Measurements from ENCODE around the gene TBC1D30. TPM values are rescaled to one million over a fixed set of nuclear protein-coding genes. Genes with fewer than 3 reads are reported as not detected.

Gene TBC1D30
- total RNA-seq, 1 experiment from 2014 or later, result 4.3 TPM

DNA sequence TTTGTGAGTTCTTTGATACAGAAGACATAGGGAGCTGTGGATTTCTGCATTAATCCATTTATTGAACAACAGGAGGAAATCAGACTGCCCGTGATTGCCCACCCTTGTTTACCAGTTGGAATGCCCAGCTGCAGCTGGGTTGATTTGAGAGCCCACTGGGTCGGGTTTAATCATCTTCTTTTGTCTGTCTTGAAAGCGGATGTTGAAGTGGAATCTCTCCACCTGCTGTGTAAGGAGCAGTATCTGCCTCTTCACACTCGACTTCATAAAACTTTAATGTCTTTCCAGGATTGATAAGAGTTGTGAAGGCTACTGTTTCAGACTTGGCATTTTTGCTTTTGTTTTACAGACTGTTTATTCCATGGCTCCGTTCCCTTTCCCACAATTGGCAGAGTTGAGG is 39.9 kb downstream of the TBC1D30 start:
- Histone ChIP-seq H3K4me3 (no peak overlapping the region), H3K4me1 (no peaks in the 10 kb centered on the region), H3K9me3 (replicated peaks) (no peaks in the 10 kb centered on the region), H3K27me3 (no peaks in the 10 kb centered on the region), H3K27ac (no peak overlapping the region), H3K36me3 (no peaks in the 10 kb centered on the region)
- no peak for DNase-seq

DNA sequence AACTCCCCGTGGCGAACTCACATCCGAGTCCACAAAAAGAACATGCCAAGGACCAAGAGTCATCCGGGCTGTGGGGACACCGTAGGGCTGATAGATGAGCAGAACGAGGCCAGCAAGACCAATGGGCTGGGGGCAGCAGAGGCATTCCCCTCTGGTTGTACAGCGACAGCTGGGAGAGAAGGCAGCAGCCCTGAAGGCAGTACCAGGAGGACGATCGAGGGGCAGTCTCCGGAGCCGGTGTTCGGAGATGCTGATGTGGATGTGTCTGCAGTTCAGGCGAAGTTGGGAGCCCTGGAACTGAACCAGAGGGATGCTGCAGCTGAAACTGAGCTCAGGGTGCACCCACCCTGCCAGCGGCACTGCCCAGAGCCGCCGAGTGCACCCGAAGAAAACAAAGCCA is 50.7 kb downstream of the TBC1D30 start:
- Histone ChIP-seq H3K9me3 (replicated peaks) (no peaks in the 10 kb centered on the region), H3K4me3 (no peak overlapping the region), H3K27ac (no peak overlapping the region), H3K4me1 (no peaks in the 10 kb centered on the region), H3K27me3 (no peaks in the 10 kb centered on the region), H3K36me3 (no peaks in the 10 kb centered on the region)
- DNase-seq, result no peak

DNA sequence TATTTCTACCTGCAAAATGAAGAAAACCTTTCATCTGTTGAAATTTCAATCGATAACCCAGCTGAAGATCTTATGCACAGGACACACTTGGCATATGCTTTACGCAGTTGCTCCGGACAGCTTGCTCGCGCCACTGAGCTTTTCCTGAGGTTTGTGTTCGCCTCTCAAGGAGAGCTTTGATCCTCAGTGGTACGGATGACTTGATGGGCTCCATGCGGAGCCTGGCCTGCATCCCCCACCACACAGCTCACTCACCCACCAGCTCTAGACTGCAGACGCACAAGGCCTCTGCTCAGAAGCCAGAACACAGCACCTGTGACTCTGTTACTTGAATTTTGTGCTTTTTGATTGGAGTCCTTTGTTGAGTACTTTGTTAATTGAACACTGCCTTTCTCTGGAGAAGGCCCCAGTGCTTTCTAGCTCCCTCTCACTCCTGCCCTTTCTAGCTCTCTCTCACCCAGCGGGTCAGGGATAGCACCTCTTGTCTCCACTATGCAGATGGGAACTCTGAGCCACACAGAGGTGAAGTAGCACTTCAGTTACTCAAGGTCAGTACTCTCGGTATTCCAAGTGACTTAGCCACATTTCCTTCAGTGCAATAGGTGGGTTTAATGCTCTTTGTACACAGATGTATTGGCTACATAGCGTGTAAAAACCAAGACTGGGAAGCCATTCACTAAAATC is 52.1 kb downstream of the TBC1D30 start:
- H3K4me1 ChIP-seq, result no peaks in the 10 kb centered on the region
- no peaks in the 10 kb centered on the region for H3K9me3 ChIP-seq (replicated peaks)
- no peak for DNase-seq
- no peak overlapping the region for H3K4me3 ChIP-seq
- no peaks in the 10 kb centered on the region for H3K27me3 ChIP-seq
- no peak overlapping the region for H3K27ac ChIP-seq
- H3K36me3 ChIP-seq, result no peaks in the 10 kb centered on the region

DNA sequence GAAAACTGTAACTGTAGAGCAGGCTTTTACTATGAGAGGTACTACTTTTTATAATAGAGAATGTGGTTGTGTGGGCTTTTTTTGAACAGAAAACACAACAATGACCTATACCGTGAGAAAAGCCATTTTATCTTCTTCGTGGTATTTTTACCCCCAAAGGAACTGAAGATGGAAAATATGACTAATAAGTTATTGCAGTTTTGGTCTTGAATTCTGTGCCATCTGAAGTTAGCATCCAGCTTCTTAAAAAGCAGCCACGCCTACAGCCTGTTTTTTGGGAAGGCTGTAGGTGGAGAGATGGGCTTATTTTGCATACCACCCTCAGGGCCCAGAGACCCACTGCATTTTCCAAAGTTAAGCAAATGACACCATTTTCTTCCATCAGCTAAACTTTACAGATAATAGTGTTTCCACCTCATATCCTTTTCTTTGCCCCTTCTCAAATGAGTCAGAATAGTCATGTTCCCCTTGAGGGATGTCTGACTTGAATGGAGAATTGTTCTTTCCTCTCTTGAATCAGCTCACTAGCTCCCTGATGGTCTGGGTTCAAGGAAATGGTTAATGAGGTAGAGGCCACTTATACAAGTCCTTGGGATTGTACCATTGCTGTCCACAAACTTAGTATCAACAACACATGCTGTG is 53.0 kb downstream of the TBC1D30 start:
- H3K36me3 ChIP-seq, result no peaks in the 10 kb centered on the region
- H3K4me3 ChIP-seq, result no peak overlapping the region
- no peaks in the 10 kb centered on the region for H3K27me3 ChIP-seq
- DNase-seq, result no peak
- H3K27ac ChIP-seq, result no peak overlapping the region
- H3K9me3 ChIP-seq (replicated peaks), result no peaks in the 10 kb centered on the region
- H3K4me1 ChIP-seq, result no peaks in the 10 kb centered on the region

DNA sequence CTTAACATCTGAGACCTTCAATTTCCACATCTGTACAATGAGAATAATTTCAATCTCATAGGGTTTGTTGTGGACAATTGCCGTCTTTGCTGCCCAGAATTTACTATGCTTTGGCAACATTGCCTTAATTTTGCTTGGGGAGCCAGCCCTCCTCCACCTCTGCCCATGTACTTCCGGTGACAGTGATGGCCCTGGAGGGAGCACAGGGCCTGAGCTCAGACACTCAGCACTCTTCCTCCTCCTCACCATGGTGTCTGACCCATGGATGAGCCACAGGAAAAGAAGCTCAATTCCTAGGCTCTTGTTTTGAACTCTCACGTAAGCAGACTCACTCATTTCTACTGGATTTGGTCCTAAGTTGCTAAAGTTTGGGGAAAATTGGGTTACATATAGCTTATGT is 58.2 kb downstream of the TBC1D30 start:
- Histone ChIP-seq H3K9me3 (replicated peaks) (no peaks in the 10 kb centered on the region), H3K27me3 (no peaks in the 10 kb centered on the region), H3K27ac (no peak overlapping the region), H3K36me3 (no peaks in the 10 kb centered on the region), H3K4me3 (no peak overlapping the region), H3K4me1 (peaks cover 3% of the 10 kb centered on the region; the same call in 1 of the 2 replicates)
- no peak for DNase-seq

DNA sequence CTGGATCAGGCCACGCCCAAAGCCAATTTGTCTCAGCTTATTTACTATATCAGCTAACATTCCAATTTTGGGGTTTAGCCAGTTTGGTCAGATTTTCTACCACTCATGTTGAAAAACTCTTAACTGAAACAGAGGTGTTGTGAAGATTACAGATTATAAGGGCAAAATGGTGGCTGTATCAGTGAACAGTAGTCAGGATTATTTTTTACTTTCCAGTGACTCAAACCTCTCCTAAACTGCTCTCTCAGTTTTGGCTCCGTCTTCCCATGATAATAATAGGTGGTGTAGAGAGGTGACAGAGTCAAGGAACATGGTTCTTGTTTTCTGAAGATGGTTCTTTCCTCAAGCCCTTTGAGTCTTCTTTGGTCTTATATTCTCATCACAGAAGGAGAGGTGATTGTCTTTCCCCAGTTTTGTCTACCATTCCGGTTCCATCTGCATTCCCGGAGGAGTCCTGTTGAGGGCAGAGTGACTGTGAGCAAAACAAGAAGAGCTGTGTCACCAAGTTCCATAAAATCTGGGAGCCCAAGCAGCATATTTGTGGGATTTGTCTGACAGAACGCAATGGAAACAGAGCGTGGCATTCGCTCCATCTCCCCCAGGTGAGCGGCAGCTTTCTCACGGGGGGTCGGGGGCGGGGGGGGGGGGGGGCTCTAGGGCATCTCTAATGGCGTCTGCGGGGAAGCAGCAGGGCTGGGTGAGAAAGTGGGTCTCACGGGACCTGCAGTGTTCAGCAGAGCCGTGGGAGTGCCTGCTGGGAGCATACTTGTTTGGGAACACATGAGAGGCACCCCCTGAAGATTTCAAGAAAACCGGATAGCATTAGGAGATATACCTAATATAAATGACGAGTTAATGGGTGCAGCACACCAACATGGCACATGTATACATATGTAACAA is 59.1 kb downstream of the TBC1D30 start:
- DNase-seq, result peak in 1 of 2 experiments; percentile 30
- H3K27ac ChIP-seq, result no peak overlapping the region
- H3K4me3 ChIP-seq, result no peak overlapping the region
- H3K27me3 ChIP-seq, result no peaks in the 10 kb centered on the region
- no peaks in the 10 kb centered on the region for H3K36me3 ChIP-seq
- H3K4me1 ChIP-seq, result peaks cover 3% of the 10 kb centered on the region; the same call in 1 of the 2 replicates
- H3K9me3 ChIP-seq (replicated peaks), result no peaks in the 10 kb centered on the region

DNA sequence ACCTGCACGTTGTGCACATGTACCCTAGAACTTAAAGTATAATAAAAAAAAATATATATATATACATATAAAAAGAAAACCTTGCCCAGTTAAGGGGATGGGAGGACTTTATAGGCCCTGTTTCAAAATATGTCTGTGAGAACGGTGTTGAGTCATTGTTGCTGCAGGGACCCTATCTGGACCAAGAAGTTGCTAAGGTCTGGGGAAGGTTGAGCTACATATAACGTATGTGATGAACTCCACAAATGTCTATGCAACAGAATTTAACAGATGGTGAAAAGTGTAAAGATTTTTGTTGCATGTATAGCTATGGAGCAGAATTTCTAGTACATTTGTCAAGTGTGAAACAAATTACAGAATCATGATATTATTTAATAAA is 59.7 kb downstream of the TBC1D30 start:
- Histone ChIP-seq H3K4me1 (peaks cover 3% of the 10 kb centered on the region; the same call in 1 of the 2 replicates), H3K36me3 (no peaks in the 10 kb centered on the region), H3K9me3 (replicated peaks) (no peaks in the 10 kb centered on the region), H3K27me3 (no peaks in the 10 kb centered on the region), H3K27ac (no peak overlapping the region), H3K4me3 (no peak overlapping the region)
- DNase-seq, result no peak

DNA sequence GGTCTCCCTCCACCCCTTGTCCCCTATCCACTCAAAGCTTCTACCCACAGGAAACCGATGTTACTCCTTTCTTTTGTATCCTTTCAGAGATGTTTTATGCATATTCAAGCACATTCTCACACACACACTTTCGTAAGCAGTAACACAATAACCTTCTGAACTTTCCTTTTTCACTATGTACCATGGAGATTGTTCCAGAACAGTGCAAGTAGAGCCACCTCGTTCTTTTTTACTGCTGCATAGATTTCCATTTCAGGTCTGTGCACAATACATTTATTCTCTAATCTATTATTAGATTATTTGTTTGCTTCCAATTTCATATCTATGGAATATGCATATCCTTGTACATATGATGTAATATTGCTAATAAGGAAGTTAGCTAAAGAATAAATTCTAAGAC is 60.3 kb downstream of the TBC1D30 start:
- no peaks in the 10 kb centered on the region for H3K36me3 ChIP-seq
- DNase-seq, result no peak
- H3K4me1 ChIP-seq, result peaks cover 3% of the 10 kb centered on the region; the same call in 1 of the 2 replicates
- no peak overlapping the region for H3K27ac ChIP-seq
- H3K27me3 ChIP-seq, result no peaks in the 10 kb centered on the region
- H3K9me3 ChIP-seq (replicated peaks), result no peaks in the 10 kb centered on the region
- H3K4me3 ChIP-seq, result no peak overlapping the region

DNA sequence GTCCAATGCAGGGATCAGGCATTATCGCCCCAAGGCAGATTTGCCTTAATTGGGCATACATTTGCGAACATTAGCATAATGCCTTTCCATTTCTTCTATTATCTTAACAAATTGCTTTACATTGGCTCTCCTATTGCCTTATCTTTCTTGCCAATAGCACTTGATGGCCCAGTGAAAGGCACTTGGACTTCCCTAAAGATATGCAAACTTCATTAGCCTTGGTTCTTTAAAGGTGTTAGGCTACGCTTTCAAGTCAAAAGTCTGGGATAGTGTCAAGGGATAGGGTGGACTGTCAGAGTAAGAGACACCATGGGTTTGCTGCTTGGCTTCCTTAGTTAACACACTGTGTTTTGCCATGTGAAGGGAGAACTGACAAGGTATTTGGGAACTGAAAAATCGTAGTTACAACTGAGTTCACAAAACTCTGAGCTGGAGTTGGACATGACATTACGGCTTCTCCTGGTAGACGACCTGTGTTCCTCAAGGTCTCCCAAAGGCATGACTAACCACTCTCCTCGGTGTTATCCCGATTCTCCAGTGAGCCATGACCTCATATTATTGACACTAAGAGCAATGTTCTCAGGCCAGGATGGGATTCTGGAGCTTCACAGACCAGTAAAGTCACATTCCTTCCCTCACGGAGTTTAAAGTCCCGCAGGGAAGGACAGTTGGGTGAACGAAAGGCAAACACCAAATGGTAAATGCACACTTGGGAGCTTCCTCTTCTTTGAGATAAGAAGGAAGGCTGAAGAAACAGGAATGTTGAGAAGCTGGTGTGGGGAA is 65.2 kb downstream of the TBC1D30 start:
- no peak overlapping the region for H3K27ac ChIP-seq

DNA sequence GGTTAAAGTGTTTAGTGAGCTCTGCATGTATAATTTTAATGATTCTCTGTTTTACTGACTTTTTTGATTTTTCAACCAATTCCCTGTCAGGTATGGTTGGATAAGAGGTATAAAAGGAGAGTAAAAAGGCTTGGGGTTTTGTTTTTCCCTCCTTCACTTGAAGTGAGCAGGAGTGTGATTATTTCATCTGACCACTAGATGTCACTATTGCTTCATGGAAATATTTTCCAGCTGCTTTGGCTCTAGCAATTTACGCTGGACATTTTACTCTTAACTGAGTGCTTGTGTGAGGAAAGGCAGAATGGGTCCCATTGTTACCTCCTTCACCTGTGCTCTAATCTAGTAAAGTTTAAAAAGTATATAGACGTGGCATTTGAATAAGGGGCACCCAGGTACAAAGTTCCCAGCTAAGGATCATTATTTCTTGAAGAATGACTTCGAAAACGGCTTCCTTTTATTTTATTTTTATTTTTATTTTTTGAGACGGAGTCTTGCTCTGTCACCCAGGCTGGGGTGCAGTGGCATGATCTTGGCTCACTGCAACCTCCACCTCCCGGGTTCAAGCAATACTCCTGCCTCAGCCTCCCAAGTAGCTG is 66.5 kb downstream of the TBC1D30 start:
- H3K4me3 ChIP-seq, result no peak overlapping the region
- H3K9me3 ChIP-seq (replicated peaks), result no peaks in the 10 kb centered on the region
- H3K27me3 ChIP-seq, result no peaks in the 10 kb centered on the region
- H3K4me1 ChIP-seq, result peaks cover 3% of the 10 kb centered on the region; the same call in 1 of the 2 replicates
- DNase-seq, result peak; percentile 13 to 83
- no peaks in the 10 kb centered on the region for H3K36me3 ChIP-seq
- H3K27ac ChIP-seq, result no peak overlapping the region

More for the DNA sequence above, 65.2 kb downstream of the TBC1D30 start:
- no peaks in the 10 kb centered on the region for H3K36me3 ChIP-seq
- no peaks in the 10 kb centered on the region for H3K27me3 ChIP-seq
- peaks cover 3% of the 10 kb centered on the region; the same call in 1 of the 2 replicates for H3K4me1 ChIP-seq
- no peak for DNase-seq
- H3K9me3 ChIP-seq (replicated peaks), result no peaks in the 10 kb centered on the region
- H3K4me3 ChIP-seq, result no peak overlapping the region

DNA sequence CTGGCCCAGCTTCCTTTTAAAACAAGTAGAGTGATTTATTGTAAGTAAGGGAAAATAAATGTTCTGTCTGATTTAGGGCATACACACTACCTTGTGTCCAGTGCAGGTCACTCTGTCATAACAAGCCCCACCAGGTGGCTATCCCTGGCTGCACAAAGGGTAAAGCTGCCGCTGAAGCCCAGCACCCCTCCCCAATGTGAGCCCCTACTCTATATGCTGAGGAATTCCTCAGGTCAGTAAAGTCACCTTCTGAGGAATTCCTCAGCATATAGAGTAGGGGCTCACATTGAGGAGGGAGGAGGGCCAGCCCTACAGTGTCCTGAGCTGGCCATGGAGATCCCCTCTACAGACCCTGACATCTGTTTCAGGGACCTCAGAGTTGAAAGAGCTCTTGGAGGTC is 67.2 kb downstream of the TBC1D30 start:
- peaks cover 3% of the 10 kb centered on the region; the same call in 1 of the 2 replicates for H3K4me1 ChIP-seq
- H3K9me3 ChIP-seq (replicated peaks), result no peaks in the 10 kb centered on the region
- no peaks in the 10 kb centered on the region for H3K27me3 ChIP-seq
- no peak for DNase-seq
- H3K27ac ChIP-seq, result no peak overlapping the region
- no peak overlapping the region for H3K4me3 ChIP-seq
- H3K36me3 ChIP-seq, result no peaks in the 10 kb centered on the region; the same call in 1 of the 2 replicates

DNA sequence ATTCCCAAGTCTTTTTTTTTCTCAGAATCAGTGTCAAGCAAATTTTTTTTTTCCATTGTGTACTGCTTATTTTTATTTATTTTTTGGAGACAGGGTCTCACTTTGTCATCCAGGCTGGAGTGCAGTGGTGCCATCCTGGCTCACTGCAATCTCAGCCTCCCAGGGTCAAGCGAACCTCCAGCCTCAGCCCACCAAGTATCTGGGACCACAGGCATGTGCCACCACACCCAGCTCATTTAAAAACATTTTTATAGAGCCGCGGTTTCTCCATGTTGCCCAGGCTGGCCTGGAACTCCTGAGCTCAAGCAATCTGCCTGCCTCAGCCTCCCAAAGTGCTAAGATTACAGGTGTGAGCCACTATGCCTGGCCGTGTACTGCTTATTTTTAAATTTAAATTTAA is 68.1 kb downstream of the TBC1D30 start:
- H3K27ac ChIP-seq, result no peak overlapping the region
- no peak for DNase-seq
- no peak overlapping the region for H3K4me3 ChIP-seq

DNA sequence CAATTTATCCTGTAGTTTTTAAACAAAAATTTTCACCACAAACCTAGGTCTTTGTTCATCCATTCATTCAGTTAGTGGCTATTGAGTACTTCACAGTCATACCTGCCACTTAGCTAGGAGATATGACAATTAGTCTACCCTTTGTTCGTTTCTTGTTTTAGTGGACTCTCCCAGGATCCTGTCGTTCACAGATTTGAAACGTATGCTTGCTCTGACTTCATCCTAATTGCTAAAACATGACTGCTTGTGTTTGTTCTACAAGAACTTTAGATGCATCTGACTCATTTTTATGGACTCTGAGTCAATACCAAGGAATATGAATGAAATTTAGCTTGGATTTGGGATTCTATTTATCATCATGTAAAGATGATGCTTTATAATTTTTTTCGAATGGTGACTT is 69.5 kb downstream of the TBC1D30 start:
- H3K27ac ChIP-seq, result no peak overlapping the region
- no peak overlapping the region for H3K4me3 ChIP-seq
- DNase-seq, result no peak
- H3K27me3 ChIP-seq, result no peaks in the 10 kb centered on the region
- no peaks in the 10 kb centered on the region for H3K4me1 ChIP-seq
- peaks cover 3% of the 10 kb centered on the region; the same call in 1 of the 2 replicates for H3K9me3 ChIP-seq (replicated peaks)
- no peaks in the 10 kb centered on the region; the same call in 1 of the 2 replicates for H3K36me3 ChIP-seq

More for the DNA sequence above, 68.1 kb downstream of the TBC1D30 start:
- H3K9me3 ChIP-seq (replicated peaks), result no peaks in the 10 kb centered on the region
- H3K36me3 ChIP-seq, result no peaks in the 10 kb centered on the region; the same call in 1 of the 2 replicates
- H3K4me1 ChIP-seq, result peaks cover 2% of the 10 kb centered on the region; the same call in 1 of the 2 replicates
- H3K27me3 ChIP-seq, result no peaks in the 10 kb centered on the region
